A673 (cell line): Measurements from ENCODE around the gene MAPK4.

ENCODE experiments used
- CTCF ChIP-seq: fragments of 300-800, 200-600 bp; sonication (generic); conservative IDR thresholded peaks from 2 replicates; pipeline ENCODE4 v1.5.1; 2017; ENCODE audit warnings: low read depth, mild to moderate bottlenecking, antibody characterized with exemption, low read length, moderate library complexity, mixed read lengths
- EZH2 ChIP-seq: fragments of 200-600 bp; sonication (generic); IDR thresholded peaks from 2 replicates; pipeline ENCODE4 v1.6.1; 2017; ENCODE audit warnings: borderline replicate concordance, low read depth, mild to moderate bottlenecking, mixed read lengths, antibody characterized with exemption, low read length; ENCODE audit not compliant: poor library complexity, severe bottlenecking

GRCh38 chr18:50559752-50560680 lies at the start of gene MAPK4:
- TF ChIP-seq CTCF (no peak), EZH2 (no peak)
